GM12872 (cell line): ENCODE measurements around the gene ATP6V1D.

Source experiments
- TF ChIP-seq, protein P1 (sequence below): IDR thresholded peaks from 3 replicates; pipeline ENCODE4 v1.5.1; 2011; ENCODE audit warnings: low read depth, mild to moderate bottlenecking, low read length, moderate library complexity; ENCODE audit not compliant: insufficient read depth

Gene ATP6V1D

DNA sequence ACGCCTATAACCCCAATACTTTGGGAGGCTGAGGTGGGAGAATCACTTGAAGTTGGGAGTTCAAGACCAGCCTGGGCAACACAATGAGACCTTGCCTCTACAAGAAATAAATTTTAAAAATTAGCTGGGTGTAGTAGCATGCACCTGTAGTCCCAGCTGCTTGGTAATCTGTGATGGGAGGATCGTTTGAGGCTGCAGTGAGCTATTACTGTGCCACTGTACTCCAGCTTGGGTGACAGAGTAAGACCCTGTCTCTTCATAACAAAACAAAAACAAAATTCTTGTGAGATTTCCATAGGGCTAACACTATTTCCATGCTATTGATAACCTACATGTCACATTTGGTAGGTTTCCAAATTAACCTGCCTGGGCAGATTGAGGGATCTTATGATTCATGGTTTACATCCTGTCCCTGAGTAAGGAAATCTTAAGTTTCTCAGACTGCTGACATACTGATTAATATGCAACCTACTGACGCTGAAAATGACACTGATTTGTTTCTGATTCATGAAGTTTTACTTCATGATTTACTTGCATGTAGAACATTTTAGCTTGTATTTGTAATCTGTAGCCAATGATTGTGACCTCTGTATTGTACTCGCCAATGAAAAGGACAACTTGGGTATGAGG lies 15.9 kb downstream of the ATP6V1D start:
- TF ChIP-seq, protein P1, sequence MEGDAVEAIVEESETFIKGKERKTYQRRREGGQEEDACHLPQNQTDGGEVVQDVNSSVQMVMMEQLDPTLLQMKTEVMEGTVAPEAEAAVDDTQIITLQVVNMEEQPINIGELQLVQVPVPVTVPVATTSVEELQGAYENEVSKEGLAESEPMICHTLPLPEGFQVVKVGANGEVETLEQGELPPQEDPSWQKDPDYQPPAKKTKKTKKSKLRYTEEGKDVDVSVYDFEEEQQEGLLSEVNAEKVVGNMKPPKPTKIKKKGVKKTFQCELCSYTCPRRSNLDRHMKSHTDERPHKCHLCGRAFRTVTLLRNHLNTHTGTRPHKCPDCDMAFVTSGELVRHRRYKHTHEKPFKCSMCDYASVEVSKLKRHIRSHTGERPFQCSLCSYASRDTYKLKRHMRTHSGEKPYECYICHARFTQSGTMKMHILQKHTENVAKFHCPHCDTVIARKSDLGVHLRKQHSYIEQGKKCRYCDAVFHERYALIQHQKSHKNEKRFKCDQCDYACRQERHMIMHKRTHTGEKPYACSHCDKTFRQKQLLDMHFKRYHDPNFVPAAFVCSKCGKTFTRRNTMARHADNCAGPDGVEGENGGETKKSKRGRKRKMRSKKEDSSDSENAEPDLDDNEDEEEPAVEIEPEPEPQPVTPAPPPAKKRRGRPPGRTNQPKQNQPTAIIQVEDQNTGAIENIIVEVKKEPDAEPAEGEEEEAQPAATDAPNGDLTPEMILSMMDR, result no peak

DNA sequence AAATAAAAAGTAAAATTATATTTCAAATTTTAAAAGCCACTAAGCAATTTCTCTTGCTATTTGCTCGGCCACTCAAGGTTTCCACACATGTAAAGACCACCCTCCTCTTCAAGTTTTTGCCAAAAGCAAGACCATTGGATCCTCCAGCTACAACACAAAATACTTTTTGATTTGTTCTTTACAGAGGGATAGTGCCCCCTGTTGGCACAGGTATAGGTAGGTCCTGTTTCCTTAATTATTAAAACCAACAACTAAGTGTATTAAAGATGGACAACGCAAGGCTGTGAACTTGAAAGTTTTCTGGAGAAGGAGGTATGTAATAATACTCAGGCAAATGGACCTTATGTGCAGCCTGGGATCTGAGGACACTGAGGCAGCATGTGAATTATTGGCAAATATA lies 23.8 kb downstream of the ATP6V1D start:
- TF ChIP-seq, protein P1, result peak; percentile 47; the same call in 2 of the 3 replicates

DNA sequence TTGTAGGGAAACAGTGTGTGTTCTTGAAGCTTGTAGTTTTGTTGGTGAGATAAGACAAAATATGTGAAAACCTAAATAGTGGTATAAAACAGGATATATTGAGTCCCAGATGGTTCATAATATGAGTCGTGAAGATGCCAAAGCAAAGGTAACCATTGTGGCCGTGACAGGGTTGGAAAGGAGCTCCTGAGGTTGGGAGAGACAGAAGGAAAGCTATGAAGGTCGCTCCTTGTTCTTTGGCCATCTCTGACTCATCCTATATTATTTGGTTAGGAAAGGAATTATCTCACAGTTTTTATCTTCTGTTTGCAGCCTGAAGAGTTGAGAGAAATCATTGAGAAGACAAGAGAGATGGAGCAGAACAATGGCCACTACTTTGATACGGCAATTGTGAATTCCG lies 27.1 kb downstream of the ATP6V1D start:
- TF ChIP-seq, protein P1, result no peak

DNA sequence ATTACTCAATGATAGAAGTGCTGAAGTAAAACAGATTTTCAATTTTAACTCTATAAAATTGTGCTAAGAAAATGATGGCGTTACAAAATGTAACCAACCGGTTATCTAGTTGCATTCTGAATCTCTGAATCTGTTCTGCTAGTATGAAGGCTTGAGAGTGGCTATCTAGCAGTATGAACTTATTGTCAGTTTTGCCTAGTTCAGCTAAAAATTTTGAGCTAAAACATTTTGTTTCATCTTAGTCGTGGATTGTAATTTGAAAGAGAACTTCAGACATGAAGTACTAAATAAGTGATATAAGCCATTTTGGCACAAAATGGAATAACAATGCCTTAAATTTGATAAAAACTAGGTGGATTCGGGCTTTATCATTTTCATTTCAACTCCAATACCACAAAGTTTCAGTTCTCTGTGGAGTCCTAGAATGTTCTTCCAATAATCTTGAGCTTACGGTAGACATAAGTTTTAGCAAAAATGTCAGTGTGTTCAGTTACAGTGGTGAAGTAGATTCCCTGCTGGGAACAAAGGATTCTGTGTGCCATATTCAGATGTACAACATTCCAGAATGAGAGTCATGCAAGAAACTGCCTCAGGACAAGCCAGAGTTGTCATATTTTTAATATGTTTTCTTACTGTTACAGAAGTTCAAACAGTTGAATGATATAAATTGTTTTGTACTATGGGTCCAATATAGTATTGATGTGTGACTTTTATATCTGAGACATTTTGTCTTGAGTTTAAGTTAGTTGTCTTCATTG lies 28.1 kb downstream of the ATP6V1D start:
- TF ChIP-seq, protein P1, result no peak

DNA sequence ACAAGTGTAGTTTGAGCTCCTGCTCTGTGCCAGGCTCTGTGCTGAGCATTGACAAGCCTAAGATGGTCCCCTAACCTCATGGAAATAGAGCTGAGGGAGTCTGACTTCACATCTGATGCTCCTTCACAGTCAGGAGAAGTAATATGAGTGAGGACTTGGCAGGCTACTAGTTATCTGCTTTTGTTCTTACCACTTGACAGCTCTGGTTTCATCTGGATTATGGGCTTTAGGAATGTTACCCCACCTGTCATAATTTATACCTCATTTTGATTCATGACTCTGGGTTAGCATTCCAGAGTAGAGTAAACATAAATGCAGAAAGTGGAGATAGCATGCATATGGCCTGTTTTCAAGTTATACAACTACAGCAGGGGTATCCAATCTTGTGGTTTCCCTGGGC lies 40.5 kb downstream of the ATP6V1D start:
- TF ChIP-seq, protein P1, result no peak

DNA sequence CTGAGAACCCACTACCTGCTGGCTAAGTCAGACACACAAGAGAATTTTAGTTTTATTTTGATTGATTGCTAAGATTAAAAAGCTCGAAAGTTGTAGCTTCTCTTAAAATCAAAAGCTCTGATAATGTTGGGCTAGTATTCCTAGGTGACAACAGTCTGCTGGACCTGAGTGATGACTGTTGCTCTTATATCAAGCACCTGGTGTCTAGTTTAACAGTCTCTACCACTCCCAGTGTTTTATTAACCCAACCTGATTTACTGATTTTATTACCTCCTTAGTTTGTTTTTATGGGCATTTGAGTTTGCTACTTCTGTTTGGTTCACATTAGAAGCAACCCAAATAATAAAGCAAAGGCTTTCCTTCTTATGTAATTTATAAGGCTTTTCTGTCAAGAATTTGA lies 41.8 kb downstream of the ATP6V1D start:
- TF ChIP-seq, protein P1, result no peak

DNA sequence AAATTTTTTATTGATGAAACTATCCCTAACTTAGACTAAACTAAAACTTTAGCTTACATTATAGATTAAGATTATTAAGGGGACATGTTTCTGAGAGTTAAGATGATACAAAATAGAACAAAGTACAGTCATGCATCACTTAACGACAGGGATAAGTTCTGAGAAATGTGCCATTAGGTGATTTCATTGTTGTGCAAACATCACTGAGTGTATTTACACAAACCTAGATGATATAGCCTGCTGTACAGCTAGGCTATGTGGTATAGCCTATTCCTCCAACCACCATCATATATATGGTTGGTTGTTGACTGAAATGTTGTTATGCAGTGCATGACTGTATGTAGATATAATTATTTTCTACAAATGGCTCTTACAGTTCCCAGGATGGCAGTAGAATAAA lies 46.5 kb downstream of the ATP6V1D start:
- TF ChIP-seq, protein P1, result no peak
